GM12875 (cell line): ENCODE measurements around the gene MRPS31.
"Not testable (repeated sequence)": the region's sequence is repeated elsewhere in the genome, so short reads cannot be mapped to it uniquely, and the experiment has no call there.

ENCODE experiments used
- H3K4me3 ChIP-seq: one replicate; pipeline ENCODE4 v1.5.1; 2011; ENCODE audit warnings: low read depth, low read length, control low read depth
- CTCF ChIP-seq: IDR thresholded peaks from 2 replicates; pipeline ENCODE4 v1.5.1; 2011; ENCODE audit warnings: low read depth, mild to moderate bottlenecking, control low read depth, inconsistent platforms, low read length, moderate library complexity, borderline replicate concordance; ENCODE audit not compliant: insufficient read depth

MRPS31 gene

GRCh38 chr13:40789275-40790153 lies 18.5 kb upstream of the MRPS31 start, which contains the start of gene SLC25A15:
TSS of gene SLC25A15 (plus strand) at chr13:40789611. CDS start at chr13:40793227, 3,616 bp downstream.
- peak within 1 kb of the TSS; percentile 54 for H3K4me3 ChIP-seq
- peak; percentile 20; the same call in 1 of the 2 replicates for TF ChIP-seq CTCF

DNA sequence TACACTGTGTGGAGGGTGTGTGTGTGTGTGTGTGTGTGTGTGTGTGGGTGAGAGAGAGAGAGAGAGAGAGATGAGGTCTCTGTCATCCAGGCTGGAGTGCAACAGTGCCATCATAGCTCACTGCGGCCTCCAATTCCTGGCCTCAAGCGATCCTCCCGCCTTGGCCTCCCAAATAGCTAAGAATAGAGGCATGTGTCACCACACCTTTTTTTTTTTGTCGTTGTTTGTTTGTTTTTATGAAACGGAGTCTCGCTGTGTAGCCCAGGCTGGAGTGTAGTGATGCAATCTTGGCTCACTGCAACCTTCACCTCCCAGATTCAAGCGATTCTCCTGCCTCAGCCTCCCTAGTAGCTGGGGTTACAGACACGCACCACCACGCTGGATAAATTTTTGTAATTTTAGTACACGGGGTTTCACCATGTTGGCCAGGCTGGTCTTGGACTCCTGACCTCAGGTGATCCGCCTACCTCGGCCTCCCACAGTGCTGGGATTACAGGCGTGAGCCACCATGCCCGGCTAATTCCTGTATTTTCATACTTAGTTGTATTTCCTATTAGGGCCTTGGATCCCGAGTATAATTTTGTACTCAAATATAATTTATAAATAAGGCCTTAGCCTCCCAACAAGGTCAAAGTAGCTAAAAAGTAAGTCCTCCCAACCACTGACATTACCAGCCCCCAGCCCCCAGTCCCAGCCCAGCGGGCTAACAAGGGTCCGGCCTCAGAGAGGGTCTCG lies 17.7 kb upstream of the MRPS31 start:
- peak overlapping the region; percentile 54 for H3K4me3 ChIP-seq

DNA sequence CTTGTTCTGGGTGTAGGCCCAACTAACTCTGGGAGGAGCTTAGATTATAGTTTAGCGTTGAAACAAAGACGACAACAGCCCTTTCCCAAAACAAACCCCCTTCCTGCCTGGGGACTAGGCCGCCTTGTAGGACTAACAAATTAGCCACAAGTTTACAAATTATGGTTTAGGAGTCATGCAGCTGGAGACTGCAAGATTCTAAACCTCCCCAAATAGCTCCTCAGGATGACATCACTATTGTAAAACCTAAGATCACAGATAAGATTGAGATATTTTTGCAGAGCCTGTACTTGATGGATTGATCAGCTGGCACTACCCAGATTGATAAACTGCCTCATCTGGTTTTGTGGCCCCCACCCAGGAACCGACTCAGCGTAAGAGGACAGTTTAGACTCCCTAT lies 16.1 kb upstream of the MRPS31 start:
- H3K4me3 ChIP-seq, result no peak overlapping the region
- no peak for TF ChIP-seq CTCF

DNA sequence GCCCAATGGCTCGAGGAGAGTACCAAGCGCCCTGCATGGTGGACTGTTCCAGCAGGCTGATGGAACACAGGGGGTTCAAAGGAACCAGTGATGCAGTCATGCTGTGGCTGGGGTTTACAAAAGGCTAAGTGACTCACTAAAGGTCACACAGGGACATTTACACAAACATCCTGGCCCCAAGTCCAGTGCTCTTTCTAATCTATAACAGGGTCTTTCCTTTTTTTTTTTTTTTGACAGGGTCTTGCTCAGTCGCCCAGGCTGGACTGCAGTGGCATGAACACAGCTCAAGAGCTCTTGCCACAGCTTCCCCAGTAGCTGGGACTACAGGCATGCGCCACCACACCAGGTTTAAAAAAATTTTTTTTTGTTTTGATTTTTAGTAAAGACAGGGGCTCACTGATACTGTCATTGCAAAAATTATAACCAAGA lies 15.6 kb upstream of the MRPS31 start:
- no peak for TF ChIP-seq CTCF
- H3K4me3 ChIP-seq, result no peak overlapping the region

DNA sequence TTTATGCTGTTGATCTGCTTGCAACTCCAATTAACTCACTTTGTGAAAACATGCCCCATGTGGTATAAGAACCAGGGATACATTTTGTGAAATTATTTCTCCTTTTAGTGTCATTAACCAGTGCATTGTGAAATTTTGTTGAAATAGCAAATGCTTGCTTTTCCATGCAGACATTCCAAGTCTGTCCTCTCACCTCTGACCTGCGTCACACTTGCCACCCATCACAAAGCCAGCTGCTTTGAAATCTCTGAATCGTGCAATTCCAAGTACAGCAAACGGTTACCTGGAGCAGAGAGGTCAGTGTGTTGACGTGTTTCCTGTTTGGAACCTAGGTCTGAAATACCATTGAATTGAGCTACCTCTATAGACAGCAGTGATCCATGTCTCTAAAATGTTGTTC lies 13.6 kb upstream of the MRPS31 start:
- TF ChIP-seq CTCF, result no peak

GRCh38 chr13:40782971-40783370 lies 12.0 kb upstream of the MRPS31 start:
- not testable (repeated sequence) for H3K4me3 ChIP-seq

More for the DNA sequence above, 13.6 kb upstream of the MRPS31 start:
- H3K4me3 ChIP-seq, result no peak overlapping the region

DNA sequence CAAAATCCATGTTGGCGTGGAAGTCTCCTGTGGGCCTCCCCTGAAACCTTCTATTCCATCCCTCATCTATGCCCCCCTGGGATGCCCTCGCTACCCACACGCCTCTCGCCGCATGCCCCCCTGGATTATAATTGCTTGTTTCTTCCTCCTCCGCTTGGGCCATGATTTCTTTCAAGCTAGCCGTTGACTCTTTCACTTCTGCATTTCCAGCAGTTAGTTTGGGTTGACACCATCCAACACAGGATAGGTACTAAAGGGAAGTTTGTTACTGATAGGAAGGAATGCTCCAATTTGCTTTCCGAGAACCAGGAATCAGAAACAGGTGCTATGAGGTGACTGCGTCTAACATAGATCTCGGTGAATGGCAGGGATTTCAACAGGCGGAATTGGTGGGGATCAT lies 10.7 kb upstream of the MRPS31 start:
- H3K4me3 ChIP-seq, result no peak overlapping the region
- no peak for TF ChIP-seq CTCF
